T47D (cell line): ENCODE measurements around the gene TTC17.

Experiments
- DNase-seq, 2 experiments: peaks; one replicate each; pipeline versions ENCODE4 v3.0.0 to v3.0.0-alpha.2; 2011 to 2012; ENCODE audit warnings: low read depth in 1 of 2, low spot score in 1 of 2
- JUND ChIP-seq: IDR thresholded peaks from 2 replicates; pipeline ENCODE4 v1.6.1; 2012; ENCODE audit warnings: low read depth
- in situ Hi-C: cut with HindIII; loops from 2 replicates; pipeline ENCODE4 v1.10.0; 2016; ENCODE audit warnings: low sequenced_read_pairs, low pct_unique_long_range_greater_than_20kb

The TTC17 gene

DNA sequence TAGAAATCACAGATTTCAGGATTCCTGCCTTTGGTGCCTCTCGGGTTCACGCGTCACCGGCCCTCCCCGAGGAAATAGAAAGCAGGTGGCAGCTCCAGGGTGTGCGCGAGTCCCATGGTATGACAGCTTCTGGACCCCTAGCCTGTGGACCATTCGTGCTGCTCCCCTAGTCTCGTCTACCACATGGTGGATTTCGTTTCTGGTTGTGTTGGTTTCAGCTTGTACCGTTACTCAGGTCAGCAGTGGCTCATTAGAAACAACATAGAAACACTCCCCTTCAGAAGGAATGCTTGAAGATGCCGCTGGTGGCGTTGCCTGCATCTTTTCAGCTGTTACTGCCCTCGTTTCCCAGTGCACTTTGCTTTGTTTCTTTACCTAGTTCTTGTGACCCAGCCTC lies 700 bp downstream of the TTC17 start:
- DNase-seq, result peak in 1 of 2 experiments; percentile 55
- in situ Hi-C loops, result no loop called here
- no peak for TF ChIP-seq JUND

DNA sequence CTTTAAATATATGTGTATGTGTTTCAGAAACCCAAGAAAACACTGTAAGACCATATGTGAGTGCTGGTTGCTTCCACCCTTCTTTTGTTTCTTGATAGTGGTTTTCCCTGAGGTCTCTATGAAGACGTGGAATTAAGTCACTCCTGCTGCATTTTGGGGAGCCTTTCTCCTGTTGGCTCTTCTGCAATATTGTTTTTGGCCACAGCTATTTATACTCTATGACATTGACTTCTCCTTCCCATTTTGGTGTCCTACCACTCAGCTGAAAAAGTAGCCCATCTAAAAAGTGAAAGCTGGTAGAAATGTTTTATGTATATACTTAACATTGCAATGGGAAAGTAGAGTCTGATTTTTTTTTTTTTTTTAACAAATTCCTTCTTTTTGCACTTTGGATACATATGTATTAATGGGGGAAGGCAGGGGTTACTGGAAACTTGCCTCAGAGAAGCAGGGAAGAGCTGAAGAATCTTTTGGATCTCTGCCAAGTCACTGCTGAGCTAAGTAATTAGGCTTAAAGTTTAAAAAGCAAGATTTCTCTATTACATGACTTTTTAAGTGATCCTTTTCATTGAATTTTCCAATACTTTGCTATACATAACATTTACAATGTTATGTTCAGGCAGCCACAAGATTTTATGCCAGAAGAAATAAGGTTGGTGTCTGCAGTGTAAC lies 1.8 kb downstream of the TTC17 start:
- DNase-seq, result no peak
- no peak for TF ChIP-seq JUND
- in situ Hi-C loops, result no loop called here

GRCh38 chr11:43366677-43367076 lies 8.0 kb downstream of the TTC17 start:
- no peak for DNase-seq
- no peak for TF ChIP-seq JUND
- in situ Hi-C loops, result no loop called here

- DNase-seq, result no peak
- in situ Hi-C loops, result no loop called here
- TF ChIP-seq JUND, result no peak
Observed at GRCh38 chr11:43367382-43368178, 8.9 kb downstream of the TTC17 start.

- TF ChIP-seq JUND, result no peak
- in situ Hi-C loops, result no loop called here
- no peak for DNase-seq
Observed at GRCh38 chr11:43376065-43376464, 17.3 kb downstream of the TTC17 start.

GRCh38 chr11:43376594-43376993 lies 17.9 kb downstream of the TTC17 start:
- no peak for TF ChIP-seq JUND
- in situ Hi-C loops, result no loop called here
- peak in 1 of 2 experiments; percentile 44 for DNase-seq

DNA sequence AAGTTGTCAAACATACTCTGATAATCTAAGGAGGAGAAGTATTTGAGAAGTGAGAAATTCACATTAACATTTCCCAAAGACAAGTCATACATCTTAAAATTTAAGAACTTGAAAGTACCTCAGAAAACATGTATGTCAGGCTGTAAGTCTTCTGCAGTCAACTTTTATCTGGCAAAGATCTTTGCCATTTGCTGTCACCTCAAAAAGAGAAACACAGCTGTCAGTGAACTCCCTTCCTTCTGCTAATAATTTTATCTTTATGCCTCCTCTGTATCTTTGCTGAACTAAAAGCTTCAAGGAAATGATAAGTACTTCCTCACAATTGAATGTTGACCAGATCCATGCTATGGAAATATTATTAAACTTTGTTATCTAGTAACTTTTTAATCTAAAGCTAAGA lies 18.7 kb downstream of the TTC17 start:
- in situ Hi-C loops, result no loop called here
- no peak for TF ChIP-seq JUND
- no peak for DNase-seq

DNA sequence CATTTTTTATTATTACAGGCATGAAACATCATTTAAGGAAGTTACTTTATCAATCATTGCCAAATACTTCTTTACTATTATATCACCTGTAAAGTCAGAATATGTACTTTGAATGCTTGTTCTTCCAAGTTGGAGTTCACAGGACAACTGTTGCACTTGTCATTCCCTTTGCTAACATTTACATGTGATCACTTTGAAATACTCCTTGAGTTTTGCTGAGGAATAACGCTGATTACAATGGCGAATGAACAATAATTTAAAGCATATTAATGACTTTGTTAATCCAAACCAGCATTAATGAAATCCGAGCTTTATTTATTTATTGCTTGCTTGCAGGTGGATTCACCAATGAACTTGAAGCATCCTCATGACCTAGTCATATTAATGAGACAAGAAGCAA lies 20.2 kb downstream of the TTC17 start:
- DNase-seq, result no peak
- in situ Hi-C loops, result no loop called here
- TF ChIP-seq JUND, result no peak

GRCh38 chr11:43381802-43382201 lies 23.1 kb downstream of the TTC17 start:
- no peak for TF ChIP-seq JUND
- in situ Hi-C loops, result no loop called here
- no peak for DNase-seq

- no peak for DNase-seq
- TF ChIP-seq JUND, result no peak
- in situ Hi-C loops, result no loop called here
Observed at GRCh38 chr11:43382614-43383013, 23.9 kb downstream of the TTC17 start.

DNA sequence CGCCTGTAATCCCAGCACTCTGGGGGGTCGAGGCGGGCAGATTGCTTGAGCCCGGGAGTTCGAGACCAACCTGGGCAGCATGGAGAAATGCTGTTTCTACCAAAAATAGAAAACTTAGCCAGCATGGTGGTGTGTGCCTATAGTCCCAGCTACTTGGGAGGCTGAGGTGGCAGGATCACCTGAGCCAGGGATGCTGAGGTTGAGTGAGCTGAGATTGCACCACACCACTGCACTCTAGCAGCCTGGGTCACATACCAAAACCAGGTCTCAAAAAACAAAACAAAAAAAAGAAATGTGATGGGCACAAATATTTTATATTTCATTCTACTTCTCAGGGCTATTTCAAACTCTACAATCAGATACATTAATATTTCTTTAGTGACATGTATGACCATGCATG lies 25.7 kb downstream of the TTC17 start:
- DNase-seq, result no peak
- TF ChIP-seq JUND, result no peak
- in situ Hi-C loops, result no loop called here

DNA sequence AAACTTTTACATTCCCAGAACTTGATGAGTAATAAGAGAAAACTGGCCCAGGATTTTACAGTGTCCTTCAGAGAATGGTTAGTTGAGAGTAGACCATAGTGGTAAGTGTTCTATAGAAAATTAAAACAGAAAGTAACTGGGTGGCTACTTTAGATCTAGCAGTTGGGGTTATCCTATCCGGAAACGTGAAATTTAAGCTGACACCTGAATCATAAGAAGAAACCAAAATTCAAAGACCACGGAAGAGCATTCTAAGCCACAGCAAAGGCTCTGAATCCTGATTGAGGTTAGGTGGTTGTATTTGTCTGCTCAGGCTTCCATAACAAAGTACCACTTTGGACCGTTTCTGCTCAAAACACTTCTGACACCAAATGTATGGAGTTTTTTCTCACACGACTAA lies 34.0 kb downstream of the TTC17 start:
- no peak for DNase-seq
- no peak for TF ChIP-seq JUND
- in situ Hi-C loops, result no loop called here

DNA sequence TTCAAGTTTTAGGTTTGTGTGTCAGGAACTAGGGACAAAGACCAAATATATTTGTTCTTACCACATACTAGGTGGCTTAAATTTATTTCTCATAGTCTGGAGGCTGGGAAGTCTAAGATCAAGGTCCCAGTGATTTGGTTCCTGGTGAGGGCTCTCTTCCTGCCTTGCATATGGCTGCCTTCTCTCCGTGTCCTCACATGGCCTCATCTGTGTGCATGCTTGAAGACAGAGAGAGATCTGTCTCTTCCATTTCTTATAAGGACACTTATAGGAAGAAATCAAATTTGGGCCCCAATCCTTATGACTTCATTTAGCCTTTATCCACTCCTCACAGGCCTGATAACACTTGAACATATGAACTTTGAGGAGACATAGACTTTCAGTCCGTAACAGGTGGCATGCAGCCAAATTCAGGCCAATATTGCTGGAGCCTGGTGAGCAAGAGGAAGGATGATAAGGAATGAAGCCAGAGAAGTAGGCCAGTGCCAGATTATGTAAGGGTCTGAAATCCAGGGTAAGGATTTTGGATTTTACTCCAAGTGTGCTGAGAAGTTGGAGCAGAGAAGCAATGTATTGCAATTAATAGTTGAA lies 35.1 kb downstream of the TTC17 start:
- in situ Hi-C loops, result no loop called here
- TF ChIP-seq JUND, result no peak

More for the DNA sequence above, 35.1 kb downstream of the TTC17 start:
- DNase-seq, result no peak
